GM12874 (cell line): Measurements from ENCODE around the gene PLXNC1.

Experiments used
- CTCF ChIP-seq: IDR thresholded peaks from 2 replicates; pipeline ENCODE4 v1.5.1; 2011; ENCODE audit warnings: low read depth, mild to moderate bottlenecking, control low read depth, low read length, moderate library complexity; ENCODE audit not compliant: insufficient read depth

Gene PLXNC1

GRCh38 chr12:94308612-94309011 lies 160.2 kb downstream of the PLXNC1 start:
- TF ChIP-seq CTCF: no peak

- TF ChIP-seq CTCF: no peak
Observed at GRCh38 chr12:94309373-94309772, 161.0 kb downstream of the PLXNC1 start.

- TF ChIP-seq CTCF: no peak
Observed at GRCh38 chr12:94312378-94312777, 164.0 kb downstream of the PLXNC1 start.

- no peak for TF ChIP-seq CTCF
Observed at GRCh38 chr12:94318181-94318580, 169.8 kb downstream of the PLXNC1 start.

GRCh38 chr12:94320109-94320508 lies 171.7 kb downstream of the PLXNC1 start:
- no peak for TF ChIP-seq CTCF

- TF ChIP-seq CTCF: no peak
Observed at GRCh38 chr12:94322346-94322745, 174.0 kb downstream of the PLXNC1 start.

GRCh38 chr12:94326234-94326633 lies 177.9 kb downstream of the PLXNC1 start:
- no peak for TF ChIP-seq CTCF

GRCh38 chr12:94326727-94327126 lies 178.3 kb downstream of the PLXNC1 start:
- no peak for TF ChIP-seq CTCF
